Stomach (tissue), 9 donors: ENCODE results near the gene ARFGAP3. TPM values are rescaled to one million over a fixed set of nuclear protein-coding genes. Genes with fewer than 3 reads are reported as not detected.
A peak's percentile ranks its signal among the peaks of the same experiment; 100 is the strongest.

Source experiments
- DNase-seq, 2 donors: peaks; one replicate each; pipeline versions ENCODE4 v3.0.0 to v3.0.0-alpha.2; 2013 to 2019
- H3K27ac ChIP-seq, 5 donors: fragments of 200-600 bp in 4 of 5; sonication (generic) in 4 of 5; one replicate each; pipeline ENCODE4 v1.5.1; 2013 to 2019; ENCODE audit warnings: mild to moderate bottlenecking in 1 of 5, moderate library complexity in 1 of 5
- H3K27me3 ChIP-seq, 3 donors: fragments of 200-600 bp; sonication (generic); one replicate each; pipeline ENCODE4 v1.5.1; 2017 to 2019; ENCODE audit warnings: mixed run types in 1 of 3
- H3K36me3 ChIP-seq, 4 donors: fragments of 200-600 bp; sonication (generic); 1 replicate in 3 of 4; 2 replicates in 1 of 4; pipeline ENCODE4 v1.5.1; 2016 to 2019
- H3K4me1 ChIP-seq, 4 donors: fragments of 200-600 bp; sonication (generic); one replicate each; pipeline ENCODE4 v1.5.1; 2016 to 2019
- H3K4me3 ChIP-seq, 4 donors: fragments of 200-600 bp; sonication (generic) in 3 of 4; one replicate each; pipeline ENCODE4 v1.5.1; 2016 to 2019; ENCODE audit warnings: mild to moderate bottlenecking in 1 of 4
- H3K9me3 ChIP-seq, 4 donors: fragments of 200-600 bp; sonication (generic); one replicate each; pipeline ENCODE4 v1.5.1; 2016 to 2019
- EP300 ChIP-seq: sonication (generic); formaldehyde crosslinking; IDR thresholded peaks from one replicate; pipeline ENCODE4 v1.6.1; 2017; ENCODE audit warnings: antibody characterized with exemption
- POLR2A ChIP-seq, 4 donors: fragments of 450-650 bp; IDR thresholded peaks; one replicate each; pipeline ENCODE4 v1.6.1; 2016; ENCODE audit warnings: antibody characterized with exemption in 4 of 4, control low read depth in 2 of 4, mild to moderate bottlenecking in 1 of 4, moderate library complexity in 1 of 4
- POLR2AphosphoS5 ChIP-seq, 3 donors: sonication (generic); formaldehyde crosslinking; IDR thresholded peaks; one replicate each; pipeline ENCODE4 v1.6.1; 2016; ENCODE audit warnings: antibody characterized with exemption in 3 of 3
- WGBS, 5 donors: extraction: QIAGEN DNeasy Blood & Tissue Kit in 3 of 5; methylation state at CpG; one replicate each; pipeline versions ENCODE4 v1.1.5 to v1.1.7; 2013 to 2018; 5-methylcytosine and 5-hydroxymethylcytosine counted together
- intact Hi-C: fragments of 100-400 bp; cut with DNase I; formaldehyde crosslinking; loops from one replicate; pipeline ENCODE4 v1.15.1; 2023; ENCODE audit warnings: low total_unique reads
- polyA plus RNA-seq, 3 donors: library from polyadenylated mRNA; stranded (reverse); fragments of 200-250 nt; gene quantifications; one replicate each; pipeline ENCODE4 v1.2.3, GENCODE V29; 2013
- total RNA-seq, 5 donors: library from RNA; depleted of rRNA; stranded (reverse); fragments of >200 nt; gene quantifications; one replicate each; pipeline versions ENCODE4 v1.1.0 to v1.2.3, GENCODE V29; 2014 to 2016
- TF ChIP-seq, protein P1 (sequence below), 7 experiments: fragments of 450-650 bp in 4 of 7; fragments of 200-600 bp in 3 of 7; sonication (generic) in 3 of 7; IDR thresholded peaks; one replicate each; pipeline ENCODE4 v1.5.1; 2016 to 2019; ENCODE audit warnings: antibody characterized with exemption in 7 of 7, control low read depth in 2 of 7, mild to moderate bottlenecking in 1 of 7
- donor health status: healthy with polysubstance abuse.
- donor health status: Bipolar disorder and iron deficiency.
- donor health status: healthy.

The ARFGAP3 gene
- total and polyA plus RNA-seq, 8 donors, result 4.6 to 77.5 (median 39.9) TPM

- H3K27ac ChIP-seq, result peak overlapping the region in 4 of 5 donors; percentile 9 to 65 (median 34)
- intact Hi-C loops, result no loop called here
- TF ChIP-seq, protein P1, sequence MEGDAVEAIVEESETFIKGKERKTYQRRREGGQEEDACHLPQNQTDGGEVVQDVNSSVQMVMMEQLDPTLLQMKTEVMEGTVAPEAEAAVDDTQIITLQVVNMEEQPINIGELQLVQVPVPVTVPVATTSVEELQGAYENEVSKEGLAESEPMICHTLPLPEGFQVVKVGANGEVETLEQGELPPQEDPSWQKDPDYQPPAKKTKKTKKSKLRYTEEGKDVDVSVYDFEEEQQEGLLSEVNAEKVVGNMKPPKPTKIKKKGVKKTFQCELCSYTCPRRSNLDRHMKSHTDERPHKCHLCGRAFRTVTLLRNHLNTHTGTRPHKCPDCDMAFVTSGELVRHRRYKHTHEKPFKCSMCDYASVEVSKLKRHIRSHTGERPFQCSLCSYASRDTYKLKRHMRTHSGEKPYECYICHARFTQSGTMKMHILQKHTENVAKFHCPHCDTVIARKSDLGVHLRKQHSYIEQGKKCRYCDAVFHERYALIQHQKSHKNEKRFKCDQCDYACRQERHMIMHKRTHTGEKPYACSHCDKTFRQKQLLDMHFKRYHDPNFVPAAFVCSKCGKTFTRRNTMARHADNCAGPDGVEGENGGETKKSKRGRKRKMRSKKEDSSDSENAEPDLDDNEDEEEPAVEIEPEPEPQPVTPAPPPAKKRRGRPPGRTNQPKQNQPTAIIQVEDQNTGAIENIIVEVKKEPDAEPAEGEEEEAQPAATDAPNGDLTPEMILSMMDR (IDR thresholded peaks at IDR 0.05), result no peak
- TF ChIP-seq POLR2AphosphoS5 (IDR thresholded peaks at IDR 0.05), result peak in 1 of 3 donors; percentile 7
- H3K27me3 ChIP-seq, result no peaks in the 10 kb centered on the region
- DNase-seq, result peak; percentile 61 to 69
- WGBS, 5 donors, result 56 to 74% (median 63%) methylated on average over 10 of the region's 10 CpGs
- H3K4me3 ChIP-seq, result no peak overlapping the region
- peaks cover 0 to 28% (median 3%) of the 10 kb centered on the region in 4 donors for H3K4me1 ChIP-seq
- H3K36me3 ChIP-seq, result peaks cover 63 to 100% (median 99%) of the 10 kb centered on the region in 4 donors
- H3K9me3 ChIP-seq, result no peaks in the 10 kb centered on the region
These were observed 25.0 kb upstream of the ARFGAP3 start for GRCh38 chr22:42881982-42882656.

- Histone ChIP-seq H3K27me3 (no peaks in the 10 kb centered on the region), H3K36me3 (peaks cover 69 to 100% (median 99%) of the 10 kb centered on the region in 4 donors), H3K4me3 (no peak overlapping the region), H3K27ac (peak overlapping the region in 3 of 5 donors; percentile 9 to 65 (median 25)), H3K9me3 (no peaks in the 10 kb centered on the region), H3K4me1 (peaks cover 0 to 20% (median 3%) of the 10 kb centered on the region in 4 donors)
- no peak for DNase-seq
- 86 to 93% (median 88%) methylated on average over 12 of the region's 12 CpGs for WGBS, 5 donors
- TF ChIP-seq, protein P1 (IDR thresholded peaks at IDR 0.05), result no peak
- no peak for TF ChIP-seq EP300
- no peak for TF ChIP-seq POLR2A (IDR thresholded peaks at IDR 0.05)
- TF ChIP-seq POLR2AphosphoS5 (IDR thresholded peaks at IDR 0.05), result no peak
- intact Hi-C loops, result no loop called here
These were observed 24.2 kb upstream of the ARFGAP3 start for GRCh38 chr22:42881298-42881697.

DNA sequence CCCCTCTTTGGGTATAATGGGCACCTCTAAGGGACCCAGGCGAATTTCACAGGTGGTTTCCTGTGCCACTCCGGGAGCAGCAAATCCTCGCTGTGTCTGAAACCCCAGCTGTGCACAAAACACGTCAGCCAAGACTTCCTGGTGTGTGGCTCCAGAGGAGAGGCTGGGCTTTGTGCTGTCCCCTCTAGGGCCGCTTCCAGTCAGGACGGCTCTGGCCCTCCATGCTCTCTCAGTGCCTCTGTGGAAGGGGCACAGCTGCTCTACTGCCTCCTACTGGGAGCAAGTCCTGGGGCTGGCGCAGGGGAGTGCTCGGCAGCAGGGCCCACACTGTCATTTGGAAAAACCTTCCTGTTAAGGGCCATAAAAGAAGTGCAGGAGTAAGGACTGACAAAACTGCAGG, 23.7 kb upstream of the ARFGAP3 start:
- H3K36me3 ChIP-seq, result peaks cover 73 to 100% (median 99%) of the 10 kb centered on the region in 4 donors
- WGBS, 5 donors, result 85 to 96% (median 87%) methylated on average over 4 to 8 of the region's 8 CpGs

DNA sequence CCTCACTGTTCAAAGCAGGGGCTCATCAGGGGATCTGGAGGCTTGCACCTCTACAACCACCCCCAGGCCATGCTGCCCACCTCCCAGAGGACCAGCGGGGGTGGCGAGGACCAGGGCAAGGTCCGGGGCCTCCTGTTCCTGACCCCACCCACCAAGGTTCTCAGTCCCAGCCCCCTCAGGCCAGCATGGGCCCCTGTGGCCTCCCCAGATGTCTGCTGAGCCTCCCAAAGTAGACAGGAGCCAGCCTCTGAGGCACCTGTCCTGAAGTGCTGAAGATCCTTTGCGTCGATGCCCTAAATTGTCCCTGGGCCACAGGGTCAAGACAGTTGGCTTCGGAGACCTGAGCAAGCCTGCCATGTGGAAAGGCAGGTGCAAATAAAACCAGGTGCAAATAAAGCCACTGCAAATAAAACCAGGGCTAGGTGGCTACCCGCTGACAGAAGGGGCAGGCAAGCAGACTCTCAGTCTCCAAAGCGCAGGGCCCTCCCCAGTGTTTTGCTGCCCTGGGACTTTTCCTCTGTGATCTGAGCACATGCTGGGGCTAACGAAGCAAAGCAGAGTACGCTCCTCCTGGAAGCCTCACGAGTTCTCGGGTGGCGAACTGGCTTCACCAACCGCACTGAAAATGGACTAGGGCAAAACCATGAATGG, 22.4 kb upstream of the ARFGAP3 start:
- TF ChIP-seq, protein P1 (IDR thresholded peaks at IDR 0.05), result no peak
- TF ChIP-seq POLR2A (IDR thresholded peaks at IDR 0.05) (no peak), POLR2AphosphoS5 (IDR thresholded peaks at IDR 0.05) (no peak), EP300 (no peak)
- Histone ChIP-seq H3K36me3 (peaks cover 72 to 100% (median 100%) of the 10 kb centered on the region in 4 donors), H3K9me3 (no peaks in the 10 kb centered on the region), H3K4me3 (no peak overlapping the region), H3K4me1 (peaks cover 0 to 7% (median 2%) of the 10 kb centered on the region in 4 donors), H3K27ac (no peak overlapping the region), H3K27me3 (no peaks in the 10 kb centered on the region)
- intact Hi-C loops, result no loop called here
- DNase-seq, result no peak
- WGBS, 5 donors, result 75 to 88% (median 79%) methylated on average over 9 to 14 of the region's 14 CpGs

More for the DNA sequence above, 23.7 kb upstream of the ARFGAP3 start:
- intact Hi-C loops, result no loop called here
- no peak for TF ChIP-seq POLR2AphosphoS5 (IDR thresholded peaks at IDR 0.05)
- no peak for TF ChIP-seq EP300
- TF ChIP-seq, protein P1 (IDR thresholded peaks at IDR 0.05), result no peak
- TF ChIP-seq POLR2A (IDR thresholded peaks at IDR 0.05), result no peak
- no peaks in the 10 kb centered on the region for H3K9me3 ChIP-seq
- DNase-seq, result no peak
- no peak overlapping the region for H3K4me3 ChIP-seq
- peaks cover 0 to 15% (median 3%) of the 10 kb centered on the region in 4 donors for H3K4me1 ChIP-seq
- H3K27ac ChIP-seq, result peak overlapping the region in 1 of 5 donors; percentile 65
- no peaks in the 10 kb centered on the region for H3K27me3 ChIP-seq
